NOMO-1 treated with dmso at 0.1 percent for 144 hours (cell line): Measurements from ENCODE around the gene INVS.
"Not testable (repeated sequence)": the region's sequence is repeated elsewhere in the genome, so short reads cannot be mapped to it uniquely, and the experiment has no call there.

ENCODE experiments used
- DNase-seq: peaks from one replicate; lab custom pipeline; 2025; ENCODE audit not compliant: unreplicated experiment; lab: John Stamatoyannopoulos, UW

Gene INVS

DNA sequence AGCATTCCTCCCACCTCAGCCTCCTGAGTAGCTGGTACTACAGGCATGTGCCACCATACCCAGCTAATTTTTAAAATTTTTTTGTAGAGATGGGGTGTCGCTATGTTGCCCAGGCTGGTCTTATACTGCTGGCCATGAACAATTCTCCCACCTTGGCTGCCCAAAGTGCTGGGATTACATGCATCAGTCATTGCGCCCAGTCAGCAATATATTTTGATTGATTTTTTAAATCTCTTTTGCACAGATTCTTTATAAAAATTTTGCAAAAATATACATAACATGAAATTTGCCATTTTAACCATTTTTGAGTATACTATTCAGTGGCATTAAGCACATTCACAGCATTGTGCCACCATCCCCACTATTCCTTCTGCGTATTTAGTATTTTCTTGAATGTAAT, 94.0 kb downstream of the INVS start:
- DNase-seq: no peak

GRCh38 chr9:100196215-100196614, 97.2 kb downstream of the INVS start:
- no peak for DNase-seq

DNA sequence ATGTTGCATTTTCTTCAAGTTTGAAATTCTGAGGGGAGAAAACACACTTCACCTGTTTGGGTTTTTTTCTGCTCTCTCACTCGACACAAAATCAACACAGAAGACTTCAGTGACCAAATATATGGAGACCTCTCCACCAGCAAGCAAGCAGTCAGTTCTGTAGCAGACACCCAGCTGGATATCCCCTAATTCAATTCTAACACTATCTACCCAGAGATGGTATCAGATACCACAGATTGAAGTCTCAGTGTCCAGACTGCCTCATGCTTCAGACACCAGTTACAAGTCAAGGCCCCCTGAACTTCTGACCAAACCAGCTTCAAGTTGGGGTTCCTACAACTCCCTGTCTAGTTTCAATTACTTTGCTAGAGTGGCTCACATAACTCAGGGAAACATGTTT, 97.8 kb downstream of the INVS start:
- no peak for DNase-seq

DNA sequence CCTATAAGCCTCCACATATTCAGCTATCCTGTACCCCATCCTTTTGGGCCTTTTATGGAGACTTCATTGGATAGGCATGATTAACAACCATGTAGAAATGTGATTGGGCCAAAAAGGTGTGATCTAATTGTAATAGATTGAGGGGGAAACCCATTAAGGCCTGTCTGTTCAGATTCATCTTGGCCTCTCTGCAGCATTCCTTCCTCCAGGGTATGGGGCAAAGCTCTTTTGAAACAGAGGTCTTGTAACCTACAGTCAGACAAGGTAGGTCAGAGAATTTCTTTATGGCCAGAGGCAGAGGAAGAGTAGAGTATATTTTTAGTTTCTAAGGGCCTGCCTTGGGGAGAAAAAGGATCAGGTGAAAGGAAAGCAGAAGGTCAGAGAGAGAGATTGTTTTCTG, 98.5 kb downstream of the INVS start:
- no peak for DNase-seq

- no peak for DNase-seq
These were observed 103.8 kb downstream of the INVS start for GRCh38 chr9:100202806-100203205.

DNA sequence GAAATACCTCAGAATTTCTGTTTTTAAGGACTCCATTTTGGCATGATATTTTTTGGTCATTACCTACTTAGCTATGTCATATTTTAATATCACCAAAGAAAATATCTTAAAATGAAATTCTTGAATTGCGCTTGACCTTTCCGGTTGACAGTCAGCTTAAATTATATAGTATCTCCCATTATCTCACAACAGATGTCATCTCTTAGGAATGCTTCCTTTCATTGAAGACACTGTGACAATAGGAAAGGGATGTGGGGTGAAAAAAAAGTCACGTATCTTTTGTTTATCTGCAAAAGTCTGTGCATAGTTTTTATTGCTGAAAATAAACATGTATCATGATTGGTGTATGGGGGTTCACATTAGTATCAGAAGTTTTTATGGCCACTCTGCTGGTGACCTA, 105.8 kb downstream of the INVS start:
- DNase-seq: no peak

DNA sequence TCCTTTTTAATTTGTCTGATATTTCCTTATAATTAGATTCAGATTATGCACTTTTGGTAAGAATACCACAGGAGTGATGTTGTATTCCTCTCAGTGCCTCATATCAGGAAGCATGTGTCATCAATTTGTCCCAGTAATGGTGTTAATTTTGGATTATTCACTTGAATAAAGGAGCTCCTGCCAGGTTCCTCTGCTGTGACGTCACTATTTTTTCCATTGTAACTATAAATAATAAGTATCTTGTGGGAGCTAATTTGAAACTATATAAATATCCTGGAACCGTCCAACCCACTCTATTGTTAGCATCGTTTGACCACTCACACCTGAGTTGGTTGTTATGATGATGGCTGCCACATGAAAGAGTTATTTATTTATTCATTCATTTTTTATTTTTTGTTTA, 107.9 kb downstream of the INVS start:
- no peak for DNase-seq

GRCh38 chr9:100208673-100209072, 109.6 kb downstream of the INVS start:
- no peak for DNase-seq

DNA sequence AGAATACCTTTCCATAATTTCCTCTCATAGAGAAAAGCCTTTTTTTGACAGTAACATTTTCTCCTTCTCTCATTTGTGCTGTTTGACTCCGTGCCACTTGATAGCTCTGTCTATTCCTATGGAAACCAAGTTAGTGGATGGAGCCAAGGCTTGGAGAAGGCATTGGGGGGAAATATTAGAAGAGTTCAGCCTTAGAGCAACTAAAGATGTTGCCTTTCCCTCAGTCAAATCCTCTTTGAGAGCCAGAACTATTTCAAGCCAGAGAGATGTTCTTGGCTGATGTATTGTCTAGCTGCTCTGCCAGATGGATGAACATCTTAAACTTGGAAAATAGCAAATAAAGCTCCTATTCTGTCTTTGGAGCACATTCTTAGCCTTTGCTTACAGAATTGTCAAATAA, 112.4 kb downstream of the INVS start:
- DNase-seq: no peak

DNA sequence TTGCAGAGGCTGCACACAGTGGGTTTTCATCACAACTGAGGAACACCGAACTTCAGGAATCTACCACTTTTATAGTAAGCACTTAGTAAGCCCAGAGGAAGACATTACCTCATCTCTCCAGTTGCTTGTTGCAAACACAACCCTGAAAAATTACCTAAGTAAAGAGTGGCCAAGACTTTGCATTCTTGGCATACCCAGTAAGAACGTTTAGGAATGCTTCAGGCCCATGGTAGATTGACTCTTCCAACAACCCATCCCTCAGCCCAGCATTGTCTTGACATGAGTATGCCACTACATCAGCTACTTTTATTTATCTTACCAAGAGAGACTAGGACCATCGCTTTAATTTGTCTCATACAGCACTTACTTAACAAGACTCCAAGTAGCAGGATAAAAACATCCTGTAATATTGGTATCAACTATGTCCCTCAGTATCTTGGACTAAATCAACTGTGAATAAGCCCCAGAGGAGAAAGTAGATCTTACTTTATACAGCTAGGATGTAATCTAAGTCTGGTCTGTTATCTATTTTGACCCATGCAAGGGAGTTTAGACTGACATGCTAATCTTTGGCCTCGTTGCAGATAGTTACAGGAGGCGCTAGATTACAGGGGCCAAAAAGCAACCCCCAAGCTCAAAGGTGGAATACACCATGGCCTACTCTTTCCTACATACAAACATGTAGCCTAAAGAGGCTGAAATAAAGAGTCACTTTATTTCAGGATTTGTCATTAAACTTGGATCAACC, 114.9 kb downstream of the INVS start:
- no peak for DNase-seq

DNA sequence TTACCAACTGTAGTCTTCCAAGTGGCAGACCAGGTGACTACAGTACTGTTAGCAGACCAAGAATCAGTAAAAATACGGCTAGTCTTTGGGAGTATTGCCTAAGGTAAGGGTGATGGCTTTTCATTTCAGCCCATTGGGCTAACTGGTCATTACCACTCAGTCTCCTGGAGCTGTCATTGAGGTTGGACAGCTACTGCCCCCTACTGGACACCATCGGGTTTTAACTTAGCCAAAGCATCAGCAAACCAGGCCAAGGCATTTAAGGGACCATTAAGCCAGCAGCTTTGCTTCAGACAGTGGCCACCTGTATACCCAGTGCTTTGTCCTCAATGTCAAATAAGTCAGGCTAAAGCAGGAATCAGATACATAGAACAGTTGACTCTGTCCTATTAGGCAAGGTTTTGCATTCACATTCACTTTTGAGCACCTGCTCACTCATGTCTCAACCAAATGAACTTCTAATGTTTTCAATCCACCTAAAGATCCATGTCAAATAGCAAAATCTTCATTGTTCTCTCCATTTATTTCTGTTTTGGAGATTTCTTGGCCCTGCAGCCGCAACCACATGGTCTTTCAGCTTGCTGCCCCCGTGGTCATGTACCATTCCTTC, 117.2 kb downstream of the INVS start:
- DNase-seq: no peak

GRCh38 chr9:100217536-100217935, 118.5 kb downstream of the INVS start:
- DNase-seq: no peak

DNA sequence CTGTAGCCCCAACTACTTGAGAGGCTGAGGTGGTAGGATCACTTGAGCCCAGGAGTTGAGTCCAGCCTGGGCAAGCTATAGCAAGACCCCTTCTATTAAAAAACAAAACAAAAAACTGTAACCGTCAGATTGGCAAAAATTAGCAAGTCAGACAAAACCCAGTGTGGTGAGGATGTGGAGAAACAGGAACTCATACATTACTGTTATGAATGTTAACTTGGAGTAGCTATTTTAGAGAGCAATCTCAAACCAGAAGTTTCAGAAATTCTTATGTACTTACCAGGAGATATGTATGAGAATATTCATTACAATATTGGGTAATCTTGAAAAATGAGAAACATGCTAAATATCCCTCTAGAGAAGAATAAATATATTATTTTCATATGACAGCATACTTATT, 120.3 kb downstream of the INVS start:
- no peak for DNase-seq

GRCh38 chr9:100220936-100221335, 121.9 kb downstream of the INVS start:
- no peak for DNase-seq

DNA sequence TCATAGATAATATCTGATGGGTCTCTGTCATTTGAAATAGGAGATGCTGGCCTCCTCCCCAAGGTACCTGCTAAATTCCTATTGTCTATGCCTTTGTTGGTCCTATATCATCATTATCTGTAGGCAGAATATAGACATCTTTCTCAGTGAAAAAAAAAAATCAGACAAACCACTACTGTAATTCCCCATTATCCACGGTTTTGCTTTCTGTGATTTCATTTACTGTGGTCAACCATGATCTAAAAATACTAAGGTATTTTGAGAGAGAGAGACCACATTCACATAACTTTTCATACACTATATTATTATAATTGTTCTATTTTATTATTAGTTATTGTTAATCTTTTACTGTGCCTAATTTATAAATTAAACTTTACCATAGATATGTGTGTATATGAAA, 122.5 kb downstream of the INVS start:
- DNase-seq: no peak

DNA sequence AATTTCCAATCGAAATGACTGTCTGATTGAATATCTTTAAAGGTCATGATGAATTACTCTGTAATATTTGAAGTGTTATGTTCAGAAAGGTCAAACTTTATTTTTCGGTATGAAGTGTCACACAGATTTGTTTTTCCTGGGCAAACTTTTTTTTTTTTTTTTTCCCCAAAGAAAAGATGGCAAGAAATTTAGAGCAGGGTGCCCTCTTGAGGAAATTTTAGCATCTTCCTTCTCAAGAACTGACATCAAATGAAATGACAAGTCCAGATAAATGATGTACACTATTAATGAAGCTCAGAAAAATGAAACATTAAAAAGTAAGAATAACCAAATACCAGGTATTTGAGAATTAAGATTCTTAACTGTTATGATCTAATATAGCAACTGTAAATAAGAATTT, 123.6 kb downstream of the INVS start:
- DNase-seq: no peak

DNA sequence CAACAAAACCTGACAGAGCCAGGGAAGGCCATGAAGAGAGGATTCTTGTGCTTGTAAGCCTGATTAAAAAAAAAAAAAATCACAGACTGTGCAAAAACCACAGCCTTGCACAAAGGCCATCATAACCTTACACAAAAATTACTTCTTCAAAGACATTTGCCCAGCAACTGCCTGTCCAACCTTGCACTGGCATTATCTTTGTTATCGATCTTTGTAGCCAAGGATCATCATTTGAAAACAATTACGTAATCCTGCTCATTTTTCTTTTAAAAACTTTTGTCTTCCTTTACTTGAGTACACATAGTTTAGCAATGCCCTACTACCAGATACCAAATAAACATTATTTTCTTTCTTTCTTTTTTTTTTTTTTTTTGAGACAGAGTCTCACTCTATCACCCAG, 128.6 kb downstream of the INVS start:
- no peak for DNase-seq

- DNase-seq: no peak
These were observed 129.4 kb downstream of the INVS start for GRCh38 chr9:100228352-100228869.

DNA sequence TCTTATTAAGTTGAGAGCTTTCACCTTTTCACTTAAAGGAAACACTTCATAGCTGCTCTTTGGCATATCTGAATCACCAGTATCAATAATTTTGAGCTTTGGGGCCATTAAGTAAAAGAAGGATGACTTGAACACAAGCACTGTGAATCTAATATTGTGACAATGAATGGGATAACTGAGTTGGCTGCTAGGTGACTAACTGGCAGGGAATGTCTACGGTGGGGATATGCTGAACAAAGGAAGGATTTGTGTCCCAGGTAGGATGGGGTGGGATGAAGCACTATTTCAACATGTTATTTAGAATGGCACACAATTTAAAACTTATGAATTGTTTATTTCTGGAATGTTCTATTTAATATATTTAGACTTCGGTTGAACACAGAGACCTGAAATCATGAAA, 130.1 kb downstream of the INVS start:
- DNase-seq: no peak

GRCh38 chr9:100229561-100229960, 130.5 kb downstream of the INVS start:
- DNase-seq: no peak

DNA sequence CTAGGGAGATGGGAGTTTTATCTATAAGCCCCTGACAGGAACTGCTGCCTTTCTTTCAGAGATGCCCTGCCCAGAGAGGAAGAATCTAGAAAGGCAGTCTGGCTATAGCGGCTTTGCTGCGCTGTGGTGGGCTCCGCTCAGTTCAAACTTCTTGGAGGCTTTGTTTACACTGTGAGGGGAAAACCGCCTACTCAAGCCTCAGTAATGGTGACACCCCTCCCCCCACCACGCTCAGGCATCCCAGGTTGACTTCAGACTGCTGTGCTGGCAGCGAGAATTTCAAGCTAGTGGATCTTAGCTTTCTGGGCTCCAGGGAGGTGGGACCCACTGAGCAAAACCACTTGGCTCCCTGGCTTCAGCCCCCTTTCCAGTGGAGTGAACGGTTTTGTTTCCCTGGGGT, 137.9 kb downstream of the INVS start:
- not testable (repeated sequence) for DNase-seq

- DNase-seq: no peak
These were observed 141.5 kb downstream of the INVS start for GRCh38 chr9:100240512-100240911.

DNA sequence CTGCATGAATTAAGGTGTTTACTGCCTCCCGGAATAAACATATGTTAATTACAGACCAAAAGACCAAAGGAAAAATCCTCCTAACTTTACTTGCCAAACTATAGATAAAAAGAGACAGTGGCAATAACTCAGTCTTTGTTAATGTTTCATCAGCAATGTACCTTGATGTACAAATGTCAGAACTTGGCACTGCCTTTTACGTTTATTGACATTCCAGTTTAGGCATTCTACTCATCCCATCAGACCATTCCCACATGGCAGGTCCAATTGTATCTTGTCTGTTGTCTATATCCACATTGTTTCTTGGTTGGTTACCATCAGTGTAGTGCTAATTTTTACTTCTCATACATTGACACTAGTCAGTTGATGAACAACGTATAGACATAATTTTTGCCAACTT, 168.2 kb downstream of the INVS start:
- DNase-seq: no peak
